ENCODE data around the gene TTLL3.

TTLL3 gene

DNA sequence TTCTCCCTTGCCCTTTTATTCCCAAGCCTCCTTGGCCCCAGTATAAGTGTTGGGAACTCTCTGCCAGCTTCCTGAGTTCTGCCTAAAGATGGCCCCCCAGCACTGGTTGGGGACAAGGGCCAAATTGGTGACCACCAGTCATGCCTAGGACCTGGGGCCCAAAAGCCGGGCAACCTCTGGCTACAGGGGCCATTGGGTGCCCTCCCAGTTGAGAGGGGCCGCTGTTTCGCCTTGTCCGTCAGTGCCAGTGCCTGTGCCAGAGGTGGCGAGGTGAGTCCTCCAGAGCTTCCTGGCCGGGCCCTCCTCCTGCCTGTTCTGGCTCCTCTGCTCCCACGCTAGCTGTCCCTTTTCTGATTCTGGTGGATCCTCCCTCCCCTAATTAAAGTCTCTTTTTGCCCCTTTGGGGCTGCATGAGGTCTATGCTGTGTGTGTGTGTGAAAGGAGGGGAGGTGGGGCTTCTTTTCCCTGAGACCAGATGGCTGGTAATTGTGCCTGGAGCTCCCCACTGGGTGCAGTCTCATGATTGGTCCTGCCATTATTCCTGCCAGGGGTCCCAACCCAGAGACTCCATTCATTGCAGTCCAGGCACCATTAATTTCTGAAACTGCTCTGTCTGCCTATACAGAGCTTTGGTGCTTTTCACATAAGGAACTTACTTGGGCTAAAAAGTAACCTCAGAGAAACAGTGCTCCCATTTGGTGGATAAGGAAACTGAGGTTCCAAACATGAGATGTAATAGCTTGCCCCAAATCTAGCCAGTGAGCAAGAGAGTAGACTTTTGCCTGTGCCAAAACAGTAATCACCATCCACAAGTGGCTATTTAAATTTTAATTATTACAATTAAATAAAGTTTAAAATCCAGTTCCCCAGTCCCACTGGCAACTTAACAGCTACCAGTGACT is 3.1 kb upstream of the TTLL3 start:
- DNase-seq (ENCODE audit: low read depth, low spot score): no peak

GRCh38 chr3:9807981-9808344 is 2.1 kb upstream of the TTLL3 start:
- DNase-seq (ENCODE audit: low read depth, low spot score): no peak

GRCh38 chr3:9808345-9809037 is 1.6 kb upstream of the TTLL3 start:
- DNase-seq (ENCODE audit: low read depth, low spot score): no peak

- DNase-seq (ENCODE audit: low read depth, low spot score): no peak
Observed at GRCh38 chr3:9809239-9809614, 835 bp upstream of the TTLL3 start.

DNA sequence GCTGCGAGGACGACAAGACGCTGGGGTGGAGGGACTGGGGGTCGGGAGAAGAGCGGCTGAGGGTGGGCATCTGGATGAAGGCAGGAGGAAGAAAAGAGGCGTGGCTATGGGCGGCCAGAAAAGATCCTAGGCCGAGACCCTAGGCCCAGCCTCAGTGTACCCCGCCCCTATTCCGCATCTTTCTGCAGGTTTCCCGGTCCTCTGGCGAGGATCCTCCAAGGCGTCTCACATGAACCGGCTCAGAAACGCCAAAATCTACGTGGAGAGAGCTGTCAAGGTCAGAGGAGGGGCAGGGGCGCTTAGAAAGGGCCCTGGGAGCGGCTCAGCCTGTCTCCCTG is 340 bp downstream of the TTLL3 start:
- no peak for DNase-seq (ENCODE audit: low read depth, low spot score)

DNA sequence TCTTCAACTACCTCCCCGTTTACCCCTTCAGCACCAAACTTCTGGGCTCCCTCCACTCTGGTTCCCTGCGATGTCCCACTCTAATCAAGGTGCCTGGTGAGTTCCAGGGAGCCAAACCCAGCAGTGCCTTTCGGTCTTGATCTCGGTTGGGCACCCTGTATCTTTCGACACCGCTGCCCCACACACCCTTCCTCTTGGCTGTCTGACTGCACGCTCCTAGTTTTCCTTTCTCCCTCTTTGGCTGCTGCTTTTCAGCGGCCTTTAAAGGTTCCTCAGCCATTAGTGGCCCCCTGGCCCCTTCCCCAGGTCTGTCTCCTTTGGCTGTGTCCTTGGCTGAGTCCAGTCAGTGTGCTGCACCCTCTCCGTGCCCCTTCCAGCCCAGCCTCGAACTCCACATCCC is 784 bp downstream of the TTLL3 start:
- DNase-seq (ENCODE audit: low read depth, low spot score): no peak

DNA sequence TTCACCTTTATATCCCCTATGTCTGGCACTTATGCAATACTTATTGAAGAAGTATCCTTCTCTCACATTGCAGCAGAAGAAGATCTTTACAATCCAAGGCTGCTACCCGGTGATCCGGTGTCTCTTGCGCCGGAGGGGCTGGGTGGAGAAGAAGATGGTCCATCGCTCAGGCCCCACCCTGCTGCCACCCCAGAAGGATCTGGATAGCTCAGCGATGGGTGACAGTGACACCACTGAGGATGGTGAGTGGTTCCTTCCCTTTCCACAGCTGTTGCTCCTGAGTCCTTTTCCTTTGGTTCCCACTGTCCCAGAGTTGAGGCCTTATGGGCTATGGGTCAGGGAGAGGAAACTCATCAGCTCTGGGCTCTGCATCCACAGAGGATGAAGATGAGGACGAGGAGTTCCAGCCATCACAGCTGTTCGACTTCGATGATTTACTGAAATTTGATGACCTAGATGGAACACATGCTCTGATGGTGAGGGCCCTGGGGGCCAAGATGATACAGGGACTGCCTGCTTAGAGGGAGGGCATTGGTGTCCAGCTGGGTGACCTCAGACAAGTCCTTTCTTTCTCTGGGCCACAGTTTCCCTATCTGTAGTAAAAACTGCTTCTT is 2.9 kb downstream of the TTLL3 start:
- DNase-seq (ENCODE audit: low read depth, low spot score): no peak

DNA sequence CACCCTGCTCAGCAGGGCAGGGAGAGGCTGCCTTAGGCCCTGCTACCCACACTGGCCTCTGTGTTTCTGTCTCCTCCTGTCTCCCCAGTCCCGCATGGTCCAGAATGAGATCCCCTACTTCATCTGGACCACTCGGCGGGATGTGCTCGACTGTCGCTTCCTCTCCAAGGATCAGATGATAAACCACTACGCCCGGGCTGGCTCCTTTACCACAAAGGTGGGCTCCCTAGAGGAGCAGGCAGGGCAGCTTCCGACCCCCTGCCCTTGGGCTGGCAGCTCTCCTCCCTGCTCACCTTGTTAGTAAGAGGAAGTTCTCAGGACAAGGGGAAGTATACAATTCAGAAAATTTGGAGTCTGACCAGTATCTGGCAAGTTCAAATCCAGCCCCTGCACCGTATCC is 5.9 kb downstream of the TTLL3 start:
- DNase-seq (ENCODE audit: low read depth, low spot score): no peak

DNA sequence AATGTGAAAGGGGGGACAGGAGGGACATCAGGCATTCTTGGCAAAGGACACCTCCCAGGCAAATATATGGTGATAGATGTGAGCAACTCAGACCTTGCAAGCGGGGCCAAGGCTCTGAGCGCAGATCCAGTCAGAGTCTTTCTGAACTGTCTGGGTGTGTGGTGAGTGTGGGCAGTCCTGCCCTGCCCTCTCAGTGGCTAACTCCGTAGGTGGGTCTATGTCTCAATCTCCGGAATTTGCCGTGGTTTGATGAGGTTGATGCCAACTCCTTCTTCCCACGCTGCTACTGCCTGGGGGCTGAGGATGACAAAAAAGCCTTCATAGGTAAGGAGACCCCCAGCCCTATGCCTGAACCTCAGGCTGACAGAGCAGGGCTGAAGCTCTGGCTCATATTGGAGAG is 7.4 kb downstream of the TTLL3 start:
- no peak for DNase-seq (ENCODE audit: low read depth, low spot score)

- DNase-seq (ENCODE audit: low read depth, low spot score): no peak
Observed at GRCh38 chr3:9818666-9819335, 8.7 kb downstream of the TTLL3 start.

DNA sequence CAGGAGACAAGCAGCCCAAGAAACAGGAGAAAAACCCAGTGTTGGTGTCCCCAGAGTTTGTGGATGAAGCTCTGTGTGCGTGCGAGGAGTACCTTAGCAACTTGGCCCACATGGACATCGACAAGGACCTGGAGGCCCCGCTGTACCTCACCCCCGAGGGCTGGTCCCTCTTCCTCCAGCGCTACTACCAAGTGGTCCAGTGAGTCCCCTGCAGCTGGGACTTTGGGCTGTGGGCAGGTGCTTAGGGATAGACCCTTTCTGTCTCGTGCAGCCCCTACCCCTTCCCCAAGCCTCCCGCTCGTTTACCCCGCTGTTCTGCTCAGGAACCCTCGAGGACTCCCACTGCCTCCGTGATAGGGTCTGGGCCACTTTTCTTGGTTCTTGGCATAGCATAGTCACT is 10.5 kb downstream of the TTLL3 start:
- no peak for DNase-seq (ENCODE audit: low read depth, low spot score)

- no peak for DNase-seq (ENCODE audit: low read depth, low spot score)
Observed at GRCh38 chr3:9820946-9821345, 10.9 kb downstream of the TTLL3 start.

DNA sequence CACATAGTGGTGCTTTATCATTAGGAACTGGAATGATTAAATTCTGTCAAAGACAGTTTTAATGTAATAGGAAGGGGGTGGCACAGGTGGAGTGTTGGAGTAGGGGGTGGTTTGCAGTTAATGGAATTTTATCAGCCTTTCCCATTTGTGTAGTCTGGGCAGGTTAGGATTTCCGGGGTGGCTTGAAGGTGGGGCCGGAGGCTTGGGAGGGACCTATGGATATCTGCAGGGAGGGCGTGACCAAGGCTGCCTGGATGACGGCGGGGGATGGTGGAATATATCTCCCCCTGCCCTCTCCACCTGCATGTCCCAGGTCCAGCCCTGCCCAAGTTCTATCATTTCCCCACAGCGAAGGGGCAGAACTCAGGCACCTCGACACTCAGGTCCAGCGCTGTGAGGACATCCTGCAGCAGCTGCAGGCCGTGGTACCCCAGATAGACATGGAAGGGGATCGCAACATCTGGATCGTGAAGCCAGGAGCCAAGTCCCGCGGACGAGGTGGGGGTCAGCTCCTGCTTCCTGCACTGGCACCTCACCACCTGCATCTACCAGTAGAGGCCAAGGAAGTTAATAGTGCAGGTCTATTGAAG is 15.5 kb downstream of the TTLL3 start:
- no peak for DNase-seq (ENCODE audit: low read depth, low spot score)

- no peak for DNase-seq (ENCODE audit: low read depth, low spot score)
Observed at GRCh38 chr3:9826815-9827573, 16.9 kb downstream of the TTLL3 start.

DNA sequence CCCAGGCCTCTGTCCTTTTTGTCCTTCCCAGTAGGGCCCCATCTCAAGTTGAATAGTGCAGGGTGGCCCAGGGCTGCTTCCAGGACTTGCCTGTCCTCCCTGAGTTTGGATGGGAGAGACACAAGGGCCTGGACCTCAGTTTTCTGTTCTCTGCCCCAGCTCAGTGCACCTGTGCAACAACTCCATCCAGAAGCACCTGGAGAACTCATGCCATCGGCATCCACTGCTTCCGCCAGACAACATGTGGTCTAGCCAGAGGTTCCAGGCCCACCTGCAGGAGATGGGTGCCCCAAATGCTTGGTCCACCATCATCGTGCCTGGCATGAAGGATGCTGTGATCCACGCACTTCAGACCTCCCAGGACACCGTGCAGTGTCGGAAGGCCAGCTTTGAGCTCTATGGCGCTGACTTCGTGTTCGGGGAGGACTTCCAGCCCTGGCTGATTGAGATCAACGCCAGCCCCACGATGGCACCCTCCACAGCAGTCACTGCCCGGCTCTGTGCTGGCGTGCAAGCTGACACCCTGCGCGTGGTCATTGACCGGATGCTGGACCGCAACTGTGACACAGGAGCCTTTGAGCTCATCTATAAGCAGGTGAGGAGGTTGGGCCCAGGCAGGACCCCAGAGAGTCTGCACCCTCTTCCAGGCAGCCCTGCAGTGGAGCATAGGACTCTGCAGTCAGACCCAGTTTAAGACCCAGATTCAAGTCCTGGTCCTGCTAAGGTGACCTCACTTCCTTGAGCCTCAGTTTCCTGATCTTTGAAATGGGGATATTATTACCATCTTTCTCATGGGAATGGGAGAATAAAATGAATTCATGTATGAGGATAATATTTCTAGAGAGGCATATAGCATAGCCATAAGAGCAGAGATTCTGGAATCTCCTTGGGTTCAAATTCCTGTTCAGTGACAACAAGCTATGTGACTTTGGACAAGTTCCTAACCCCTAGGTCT is 19.0 kb downstream of the TTLL3 start:
- DNase-seq (ENCODE audit: low read depth, low spot score): no peak

GRCh38 chr3:9831253-9831652 is 21.2 kb downstream of the TTLL3 start:
- no peak for DNase-seq (ENCODE audit: low read depth, low spot score)

- DNase-seq (ENCODE audit: low read depth, low spot score): no peak
Observed at GRCh38 chr3:9833078-9833477, 23.0 kb downstream of the TTLL3 start.

GRCh38 chr3:9834520-9835380 is 24.7 kb downstream of the TTLL3 start:
- DNase-seq (ENCODE audit: low read depth, low spot score): no peak
